GM12892 (cell line): Measurements from ENCODE around the gene TADA2A.

ENCODE experiments used
- POLR2A ChIP-seq: IDR thresholded peaks from 2 replicates; pipeline ENCODE4 v1.6.1; 2011; ENCODE audit warnings: low read depth, low read length, control low read depth
- TAF1 ChIP-seq: IDR thresholded peaks from 2 replicates; pipeline ENCODE4 v1.6.1; 2011; ENCODE audit warnings: low read depth, mild to moderate bottlenecking, control low read depth, low read length, borderline replicate concordance

DNA sequence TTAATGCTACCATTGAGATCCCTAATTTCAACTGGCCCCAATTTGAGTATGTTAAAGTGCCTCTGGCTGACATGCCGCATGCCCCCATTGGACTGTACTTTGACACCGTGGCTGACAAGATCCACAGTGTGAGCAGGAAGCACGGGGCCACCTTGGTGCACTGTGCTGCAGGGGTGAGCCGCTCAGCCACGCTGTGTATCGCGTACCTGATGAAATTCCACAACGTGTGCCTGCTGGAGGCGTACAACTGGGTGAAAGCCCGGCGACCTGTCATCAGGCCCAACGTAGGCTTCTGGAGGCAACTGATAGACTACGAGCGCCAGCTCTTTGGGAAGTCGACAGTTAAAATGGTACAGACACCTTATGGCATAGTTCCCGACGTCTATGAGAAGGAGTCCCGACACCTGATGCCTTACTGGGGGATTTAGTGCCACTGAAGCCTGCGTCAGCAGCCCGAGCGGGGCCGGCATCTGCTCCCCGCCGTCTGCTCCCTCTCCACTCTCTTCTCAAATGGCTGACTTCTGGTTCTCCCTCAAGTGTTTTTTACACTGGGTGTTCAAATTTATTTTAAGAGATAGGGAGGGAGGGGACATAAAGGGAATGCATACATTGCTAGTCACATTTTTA is 105.9 kb downstream of the TADA2A start:
- TF ChIP-seq TAF1 = no peak
- TF ChIP-seq POLR2A = no peak
